ENCODE measurements around the gene ZC3H6. TPM values are rescaled to one million over a fixed set of nuclear protein-coding genes. Genes with fewer than 3 reads are reported as not detected.
A peak's percentile ranks its signal among the peaks of the same experiment; 100 is the strongest.

The ZC3H6 gene
- total and polyA plus RNA-seq, 2 of the 13 experiments (the other 11 are each of a cell fraction or from before 2014, with no cell fraction given) = 0.71 to 0.93 TPM

DNA sequence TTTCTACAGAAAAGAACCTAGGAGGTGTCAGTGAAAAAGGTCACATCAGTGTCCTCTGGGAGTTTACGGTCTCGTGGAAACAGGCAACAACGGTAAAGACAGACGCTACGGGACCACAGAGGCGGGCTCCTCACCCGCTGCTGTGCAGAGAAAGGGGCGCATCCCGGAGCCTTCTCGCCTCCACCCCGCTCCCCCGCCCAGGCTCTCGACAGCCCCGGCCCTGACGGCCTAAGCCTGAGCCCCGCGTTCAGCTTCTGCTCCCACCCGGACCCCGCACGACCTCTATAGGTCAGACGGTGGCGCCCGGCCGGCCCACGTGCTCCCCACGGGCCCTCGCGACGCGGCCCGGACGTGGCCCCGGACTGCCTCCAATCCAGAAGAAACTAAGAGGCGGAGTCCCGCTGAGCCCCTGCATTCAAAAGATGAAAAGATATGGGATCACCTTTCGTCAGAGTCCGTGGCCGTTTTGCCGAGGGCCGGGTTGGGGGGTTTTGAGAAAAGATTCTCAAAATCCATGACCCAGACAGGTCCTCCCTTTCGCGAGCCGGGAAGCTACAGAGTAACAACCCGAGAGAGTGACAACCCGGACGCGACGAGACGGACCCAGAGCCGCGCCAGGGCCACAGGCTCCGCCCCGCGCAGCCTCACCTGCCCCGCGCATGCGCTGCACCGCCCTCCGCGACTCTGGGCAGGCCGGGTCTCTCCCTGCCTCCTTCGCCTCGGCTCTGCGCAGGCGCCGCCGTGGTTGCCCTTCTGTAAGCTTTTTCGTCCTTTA is 20.7 kb upstream of the ZC3H6 start, which contains the start of gene ZC3H8 (continued):
- TF ChIP-seq ZNF34 (CRISPR knock-in tag; IDR thresholded peaks at IDR 0.05; ENCODE audit: borderline replicate concordance) = peak; percentile 72; the same call in 1 of the 2 replicates
- peak; percentile 71; the same call in 1 of the 2 replicates for TF ChIP-seq ZSCAN31 (CRISPR knock-in tag; IDR thresholded peaks at IDR 0.05; ENCODE audit: low read depth)
- TF ChIP-seq MYC (CRISPR knock-in tag; IDR thresholded peaks at IDR 0.05; ENCODE audit: borderline replicate concordance) = peak; percentile 99
- TF ChIP-seq RARG (CRISPR knock-in tag; IDR thresholded peaks at IDR 0.05; ENCODE audit: low read depth) = peak; percentile 83; the same call in 1 of the 2 replicates
- no peak for TF ChIP-seq ATF6 (CRISPR knock-in tag; conservative IDR thresholded peaks at IDR 0.05)
- peak; percentile 88 for TF ChIP-seq ZNF33B (CRISPR knock-in tag; IDR thresholded peaks at IDR 0.05)
- peak; percentile 98 for TF ChIP-seq MXD3 (CRISPR knock-in tag; IDR thresholded peaks at IDR 0.05)
- peak; percentile 88 for TF ChIP-seq TOPORS (CRISPR knock-in tag; IDR thresholded peaks at IDR 0.05)
- peak; percentile 49 for TF ChIP-seq ARNT2 (CRISPR knock-in tag; IDR thresholded peaks at IDR 0.05; ENCODE audit: low read depth)
- no peak; the same call in 1 of the 2 replicates for TF ChIP-seq MZF1 (CRISPR knock-in tag; IDR thresholded peaks at IDR 0.05; ENCODE audit: borderline replicate concordance)
- no peak for TF ChIP-seq RBM22 (optimal IDR thresholded peaks at IDR 0.05; ENCODE audit: low read length)
- TF ChIP-seq SRSF1 (optimal IDR thresholded peaks at IDR 0.05; ENCODE audit: low read depth, low read length) = peak; percentile 86
- TF ChIP-seq RXRA (CRISPR knock-in tag; IDR thresholded peaks at IDR 0.05) = peak; percentile 76
- 0 out of 2 replicates have a peak, but pooled peaks have one; percentile 43 for TF ChIP-seq CSRNP2 (CRISPR knock-in tag; conservative IDR thresholded peaks at IDR 0.05; ENCODE audit: low read depth)
- peak; percentile 98 for TF ChIP-seq POLR2G (IDR thresholded peaks at IDR 0.05; ENCODE audit: low read depth, low read length)
- no peak for TF ChIP-seq MATR3 (CRISPR knock-in tag; IDR thresholded peaks at IDR 0.05)
- TF ChIP-seq, protein P1, sequence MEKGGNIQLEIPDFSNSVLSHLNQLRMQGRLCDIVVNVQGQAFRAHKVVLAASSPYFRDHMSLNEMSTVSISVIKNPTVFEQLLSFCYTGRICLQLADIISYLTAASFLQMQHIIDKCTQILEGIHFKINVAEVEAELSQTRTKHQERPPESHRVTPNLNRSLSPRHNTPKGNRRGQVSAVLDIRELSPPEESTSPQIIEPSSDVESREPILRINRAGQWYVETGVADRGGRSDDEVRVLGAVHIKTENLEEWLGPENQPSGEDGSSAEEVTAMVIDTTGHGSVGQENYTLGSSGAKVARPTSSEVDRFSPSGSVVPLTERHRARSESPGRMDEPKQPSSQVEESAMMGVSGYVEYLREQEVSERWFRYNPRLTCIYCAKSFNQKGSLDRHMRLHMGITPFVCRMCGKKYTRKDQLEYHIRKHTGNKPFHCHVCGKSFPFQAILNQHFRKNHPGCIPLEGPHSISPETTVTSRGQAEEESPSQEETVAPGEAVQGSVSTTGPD (CRISPR knock-in tag; IDR thresholded peaks at IDR 0.05) = no peak
- TF ChIP-seq EP300 (IDR thresholded peaks at IDR 0.05; ENCODE audit: low read depth in 2 of 2, low read length in 2 of 2) = no peak
- TF ChIP-seq EP300 (CRISPR knock-in tag; IDR thresholded peaks at IDR 0.05; ENCODE audit: borderline replicate concordance) = peak; percentile 44; the same call in 1 of the 2 replicates
- peak; percentile 48; the same call in 1 of the 2 replicates for TF ChIP-seq ZNF773 (CRISPR knock-in tag; IDR thresholded peaks at IDR 0.05; ENCODE audit: borderline replicate concordance)
- peak; percentile 72; the same call in 1 of the 2 replicates for TF ChIP-seq SNAI1 (CRISPR knock-in tag; IDR thresholded peaks at IDR 0.05; ENCODE audit: borderline replicate concordance)
- TF ChIP-seq ETS1 (CRISPR knock-in tag; IDR thresholded peaks at IDR 0.05) = 0 out of 2 replicates have a peak, but pooled peaks have one; percentile 77
- no peak for TF ChIP-seq ATAD3A (CRISPR knock-in tag; IDR thresholded peaks at IDR 0.05)
